H1 (cell line): ENCODE results near the gene SIMC1. TPM values are rescaled to one million over a fixed set of nuclear protein-coding genes. Genes with fewer than 3 reads are reported as not detected.

Source experiments
- CTCF ChIA-PET: fragments of 300-600 bp; sonication (Branson Sonifier 250); formaldehyde crosslinking; loops from one replicate; lab custom pipeline; 2021; ENCODE audit not compliant: partially characterized antibody; lab: Charles Lee
- POLR2A ChIA-PET: fragments of 300-600 bp; sonication (Branson Sonifier 250); formaldehyde crosslinking; loops from one replicate; lab custom pipeline; 2021; ENCODE audit warnings: inconsistent platforms; ENCODE audit not compliant: partially characterized antibody; lab: Charles Lee
- DNase-seq, 2 experiments: peaks; one replicate each; pipeline versions ENCODE4 v3.0.0 to v3.0.0-alpha.2; 2010 to 2022; ENCODE audit warnings: low spot score in 2 of 2, low read depth in 1 of 2, mixed read lengths in 1 of 2
- FAIRE-seq: peaks from 2 replicates; lab custom pipeline; 2011; peaks lifted over from hg19 to GRCh38; lab: Jason Lieb, UNC
- H2AFZ ChIP-seq: 2 replicates; pipeline ENCODE4 v1.8.1; 2012; ENCODE audit warnings: low read length, inconsistent platforms
- H2AK5ac ChIP-seq: 2 replicates; pipeline ENCODE4 v1.6.1; 2013; ENCODE audit warnings: low read depth, low read length
- H2BK120ac ChIP-seq: replicated peaks from 2 replicates; pipeline ENCODE3; 2013; ENCODE audit warnings: low read depth, low read length, inconsistent platforms
- H2BK12ac ChIP-seq: 2 replicates; pipeline ENCODE4 v1.6.1; 2013; ENCODE audit warnings: low read depth, low read length
- H2BK15ac ChIP-seq: 2 replicates; pipeline ENCODE4 v1.6.1; 2013; ENCODE audit warnings: low read length
- H2BK20ac ChIP-seq: 2 replicates; pipeline ENCODE4 v1.6.1; 2013; ENCODE audit warnings: low read length
- H2BK5ac ChIP-seq: 2 replicates; pipeline ENCODE4 v1.6.1; 2013; ENCODE audit warnings: low read depth, low read length
- H3K14ac ChIP-seq: 2 replicates; pipeline ENCODE4 v1.6.1; 2013; ENCODE audit warnings: inconsistent platforms; ENCODE audit not compliant: insufficient read length
- H3K18ac ChIP-seq: 2 replicates; pipeline ENCODE4 v1.6.1; 2013; ENCODE audit warnings: low read length; ENCODE audit errors: extremely low read depth
- H3K23ac ChIP-seq: 2 replicates; pipeline ENCODE4 v1.6.1; 2013; ENCODE audit warnings: inconsistent platforms; ENCODE audit not compliant: insufficient read length
- H3K23me2 ChIP-seq: 2 replicates; pipeline ENCODE4 v1.6.1; 2013; ENCODE audit warnings: low read depth, low read length
- H3K27ac ChIP-seq: 2 replicates; pipeline ENCODE4 v1.6.1; 2011; ENCODE audit warnings: low read depth, low read length, inconsistent platforms
- H3K27me3 ChIP-seq, 4 experiments: replicated peaks in 1 of 4; 1 replicate in 1 of 4; 2 replicates in 3 of 4; pipeline versions ENCODE4 v1.6.1 to v1.8.1; 2011 to 2013; ENCODE audit warnings: low read length in 3 of 4, mild to moderate bottlenecking in 3 of 4, inconsistent platforms in 2 of 4, mixed read lengths in 2 of 4, moderate library complexity in 1 of 4; ENCODE audit not compliant: control insufficient read depth in 3 of 4, insufficient read depth in 3 of 4; ENCODE audit errors: extremely low read depth in 1 of 4
- H3K36me3 ChIP-seq, 4 experiments: 2 replicates each; pipeline versions ENCODE4 v1.6.1 to v1.8.1; 2011 to 2013; ENCODE audit warnings: mild to moderate bottlenecking in 4 of 4, low read length in 3 of 4, moderate library complexity in 2 of 4, control low read depth in 1 of 4, inconsistent platforms in 1 of 4; ENCODE audit not compliant: insufficient read depth in 4 of 4, control insufficient read depth in 2 of 4
- H3K4ac ChIP-seq: replicated peaks from 2 replicates; pipeline ENCODE3; 2013; ENCODE audit warnings: low read length, low read depth, mixed read lengths, inconsistent platforms; ENCODE audit not compliant: insufficient read length
- H3K4me1 ChIP-seq, 4 experiments: replicated peaks in 1 of 4; 1 replicate in 1 of 4; 2 replicates in 3 of 4; pipeline versions ENCODE4 v1.6.1 to v1.8.1; 2011 to 2013; ENCODE audit warnings: low read length in 3 of 4, inconsistent platforms in 2 of 4, mixed read lengths in 1 of 4; ENCODE audit not compliant: insufficient read depth in 4 of 4, control insufficient read depth in 3 of 4
- H3K4me2 ChIP-seq, 2 experiments: 2 replicates each; pipeline versions ENCODE4 v1.6.1 to v1.8.1; 2011 to 2013; ENCODE audit warnings: low read depth in 2 of 2, low read length in 2 of 2, control low read depth in 1 of 2, inconsistent platforms in 1 of 2, mild to moderate bottlenecking in 1 of 2; ENCODE audit not compliant: insufficient read depth in 1 of 2
- H3K4me3 ChIP-seq, 4 experiments: fragments of 200-600, 300-600 bp in 1 of 4; sonication (generic), shearing (Covaris generic), sonication (Bioruptor Twin) in 1 of 4; 2 replicates each; pipeline versions ENCODE4 v1.5.1 to v1.8.1; 2011 to 2016; ENCODE audit warnings: low read length in 4 of 4, low read depth in 3 of 4, control low read depth in 2 of 4, inconsistent platforms in 2 of 4, mild to moderate bottlenecking in 2 of 4, mixed read lengths in 1 of 4, moderate library complexity in 1 of 4; ENCODE audit not compliant: insufficient read depth in 2 of 4; ENCODE audit errors: extremely low read depth in 1 of 4
- H3K56ac ChIP-seq: replicated peaks from 2 replicates; pipeline ENCODE3; 2013; ENCODE audit warnings: low read depth, mild to moderate bottlenecking, mixed read lengths, low read length, inconsistent platforms; ENCODE audit not compliant: insufficient read length
- H3K79me1 ChIP-seq: 2 replicates; pipeline ENCODE4 v1.6.1; 2013; ENCODE audit warnings: low read depth, low read length, control low read depth
- H3K79me2 ChIP-seq, 2 experiments: 2 replicates each; pipeline versions ENCODE4 v1.6.1 to v1.8.1; 2012 to 2013; ENCODE audit warnings: low read length in 2 of 2, mild to moderate bottlenecking in 2 of 2, inconsistent platforms in 1 of 2; ENCODE audit not compliant: insufficient read depth in 2 of 2, control insufficient read depth in 1 of 2
- H3K9ac ChIP-seq, 4 experiments: replicated peaks in 1 of 4; 1 replicate in 1 of 4; 2 replicates in 3 of 4; pipeline versions ENCODE4 v1.6.1 to v1.8.1; 2011 to 2013; ENCODE audit warnings: low read depth in 3 of 4, low read length in 3 of 4, control low read depth in 2 of 4, mild to moderate bottlenecking in 2 of 4, moderate library complexity in 2 of 4, inconsistent platforms in 1 of 4; ENCODE audit errors: extremely low read depth in 1 of 4
- H3K9me3 ChIP-seq, 2 experiments: 2 replicates each; pipeline versions ENCODE4 v1.6.1 to v1.8.1; 2012 to 2013; ENCODE audit warnings: mild to moderate bottlenecking in 2 of 2, moderate library complexity in 2 of 2, control low read depth in 1 of 2, inconsistent platforms in 1 of 2, low read depth in 1 of 2, low read length in 1 of 2, mixed read lengths in 1 of 2; ENCODE audit not compliant: insufficient read depth in 2 of 2
- H4K20me1 ChIP-seq, 2 experiments: replicated peaks in 1 of 2; 2 replicates each; pipeline versions ENCODE3 to v1.8.1; 2011 to 2013; ENCODE audit warnings: inconsistent platforms in 2 of 2, low read length in 2 of 2, mild to moderate bottlenecking in 1 of 2; ENCODE audit not compliant: insufficient read depth in 2 of 2, control insufficient read depth in 1 of 2
- H4K5ac ChIP-seq: 2 replicates; pipeline ENCODE4 v1.6.1; 2013; ENCODE audit warnings: low read length, low read depth, mixed read lengths, inconsistent platforms; ENCODE audit not compliant: insufficient read length
- H4K8ac ChIP-seq: 2 replicates; pipeline ENCODE4 v1.8.0; 2013; ENCODE audit warnings: mild to moderate bottlenecking, moderate library complexity, low read length, inconsistent platforms; ENCODE audit not compliant: insufficient read depth; ENCODE audit errors: extremely low read depth
- H4K91ac ChIP-seq: replicated peaks from 2 replicates; pipeline ENCODE3; 2013; ENCODE audit warnings: low read length, mixed read lengths, inconsistent platforms; ENCODE audit not compliant: insufficient read length
- ATF3 ChIP-seq: IDR thresholded peaks from 2 replicates; pipeline ENCODE4 v1.6.1; 2011; ENCODE audit warnings: low read depth, mild to moderate bottlenecking, low read length; ENCODE audit not compliant: insufficient read depth
- BRCA1 ChIP-seq: IDR thresholded peaks from 2 replicates; pipeline ENCODE4 v1.6.1; 2012; ENCODE audit warnings: low read depth, low read length, improper control_type of control experiment
- CBX8 ChIP-seq: fragments of 300-800, 300-1000 bp; sonication (generic); IDR thresholded peaks from 2 replicates; pipeline ENCODE4 v1.7.1; 2016; ENCODE audit warnings: low read depth, low read length, borderline replicate concordance
- NANOG ChIP-seq: IDR thresholded peaks from 2 replicates; pipeline ENCODE4 v1.6.1; 2011; ENCODE audit warnings: low read length, low read depth, mild to moderate bottlenecking, inconsistent platforms; ENCODE audit not compliant: insufficient read depth, poor library complexity, severe bottlenecking
- NRF1 ChIP-seq: IDR thresholded peaks from 2 replicates; pipeline ENCODE4 v1.6.1; 2011; ENCODE audit warnings: mild to moderate bottlenecking, low read depth, low read length, improper control_type of control experiment
- POLR2A ChIP-seq, 2 experiments: IDR thresholded peaks; 1 replicate in 1 of 2; 2 replicates in 1 of 2; pipeline ENCODE4 v1.6.1; 2011; ENCODE audit warnings: low read depth in 2 of 2, low read length in 2 of 2, mild to moderate bottlenecking in 2 of 2; ENCODE audit errors: control extremely low read depth in 1 of 2
- POLR2AphosphoS5 ChIP-seq: IDR thresholded peaks from 2 replicates; pipeline ENCODE4 v1.6.1; 2011; ENCODE audit warnings: low read depth, low read length
- RBBP5 ChIP-seq: IDR thresholded peaks from 2 replicates; pipeline ENCODE4 v1.7.1; 2012; ENCODE audit warnings: low read depth, mild to moderate bottlenecking, inconsistent platforms, low read length, moderate library complexity, borderline replicate concordance
- SIX5 ChIP-seq: IDR thresholded peaks from 2 replicates; pipeline ENCODE4 v1.6.1; 2011; ENCODE audit warnings: mild to moderate bottlenecking, low read depth, low read length
- SRF ChIP-seq: IDR thresholded peaks from 2 replicates; pipeline ENCODE4 v1.6.1; 2011; ENCODE audit warnings: mild to moderate bottlenecking, low read depth, low read length, moderate library complexity
- WGBS, 2 experiments: shearing (Covaris generic) in 1 of 2; methylation state at CpG; one replicate each; pipeline versions ENCODE4 v1.1.6 to v1.1.7; 2013 to 2015; ENCODE audit warnings: low lambda C conversion rate in 2 of 2, mixed read lengths in 2 of 2, inconsistent platforms in 1 of 2, low coverage in 1 of 2, missing lambda C conversion rate in 1 of 2; ENCODE audit not compliant: insufficient replicate concordance in 2 of 2, insufficient coverage in 1 of 2, insufficient read length in 1 of 2; ENCODE audit errors: extremely low coverage in 1 of 2, missing lambda C conversion rate in 1 of 2; 5-methylcytosine and 5-hydroxymethylcytosine counted together
- polyA plus RNA-seq, 7 experiments: library from polyadenylated mRNA; depleted of rRNA in 3 of 7; stranded (reverse) in 5 of 7; unstranded in 2 of 7; fragments of >200 nt in 5 of 7; fragments of 200-250 nt in 2 of 7; gene quantifications; 1 replicate in 5 of 7; 2 replicates in 1 of 7; 4 replicates in 1 of 7; pipeline versions ENCODE4 v1.2.1 to v1.2.3, GENCODE V29; 2011 to 2013; ENCODE audit warnings: missing spikeins in 2 of 7, mixed read lengths in 2 of 7
- total RNA-seq: library from RNA; stranded (reverse); fragmentation: NEBNext Ultra II Directional; extraction: Animal tissue kit (Norgen Biotek cat#: 25700); gene quantifications from 2 replicates; pipeline ENCODE4 v1.2.1, GENCODE V29; 2021

SIMC1 gene
- total and polyA plus RNA-seq, 2 of the 8 experiments (the other 6 are each of a cell fraction or from before 2014, with no cell fraction given): 12.3 to 21.2 TPM

- H3K9me3 ChIP-seq: no peaks in the 10 kb centered on the region
- H2AFZ ChIP-seq: peak overlapping the region; percentile 54; the same call in 1 of the 2 replicates
- peaks cover 5% of the 10 kb centered on the region; the same call in 1 of the 2 replicates for H3K79me1 ChIP-seq
- no peak overlapping the region for H3K4ac ChIP-seq
- no peak overlapping the region for H2AK5ac ChIP-seq
- H3K27me3 ChIP-seq: peaks cover 7 to 40% (median 31%) of the 10 kb centered on the region in 4 experiments
- peak overlapping the region; percentile 68 to 79 for H3K4me2 ChIP-seq
- no peak overlapping the region for H2BK5ac ChIP-seq
- H3K4me1 ChIP-seq: peaks cover 0 to 5% (median 3%) of the 10 kb centered on the region in 4 experiments; a peak in 4 of 7 replicates
- H4K5ac ChIP-seq: no peak overlapping the region
- peak overlapping the region; percentile 79 to 95 (median 92); a peak in 6 of 8 replicates for H3K4me3 ChIP-seq
- H2BK120ac ChIP-seq: no peak overlapping the region
- ChIA-PET POLR2A (interaction anchor here (0.7 to 3.6 kb wide), 15 partner anchors 10 to 217 kb away, joined by 3 to 30 read pairs (median 3); partner anchors contain the start of genes HIGD2A, NOP16 and RNF44), CTCF (interaction anchor here (2.0 kb wide), 1 partner anchor 44 kb away, joined by 9 read pairs; no protein-coding TSS in a partner anchor)
- no peak overlapping the region for H3K14ac ChIP-seq
- peaks cover 0 to 17% (median under 1%) of the 10 kb centered on the region in 4 experiments; a peak in 2 of 8 replicates for H3K36me3 ChIP-seq
- H3K27ac ChIP-seq: no peak overlapping the region
- DNase-seq (no peak), FAIRE-seq (no peak)
- no peak overlapping the region for H3K18ac ChIP-seq
- no peak overlapping the region for H4K8ac ChIP-seq
- H3K23me2 ChIP-seq: peaks cover 19% of the 10 kb centered on the region
- H3K9ac ChIP-seq: peak overlapping the region in 1 of 4 experiments; percentile 95; a peak in 1 of 7 replicates
- 46% methylated on average over 8 of the region's 8 CpGs; no CpG with 5 or more reads in 1 of the 2 experiments for WGBS, 2 experiments
- peaks cover 0 to 6% of the 10 kb centered on the region in 2 experiments for H4K20me1 ChIP-seq
- H2BK12ac ChIP-seq: no peak overlapping the region
- no peak overlapping the region for H3K23ac ChIP-seq
- TF ChIP-seq POLR2AphosphoS5 (no peak), NANOG (no peak), CBX8 (no peak), ATF3 (no peak), NRF1 (no peak), POLR2A (IDR thresholded peaks at IDR 0.05; ENCODE audit: control extremely low read depth in 1 of 2, low read depth in 2 of 2, low read length in 2 of 2) (no peak), BRCA1 (no peak), SIX5 (no peak), RBBP5 (no peak), SRF (no peak)
- H4K91ac ChIP-seq: no peak overlapping the region
- H3K56ac ChIP-seq: no peak overlapping the region
- H2BK20ac ChIP-seq: no peak overlapping the region
- H3K79me2 ChIP-seq: peaks cover 5 to 28% of the 10 kb centered on the region in 2 experiments; a peak in 3 of 4 replicates
- H2BK15ac ChIP-seq: no peak overlapping the region
Observed at GRCh38 chr5:176362233-176362490, 123.9 kb downstream of the SIMC1 start.
